ENCODE results near the gene DNAJC21.

DNA sequence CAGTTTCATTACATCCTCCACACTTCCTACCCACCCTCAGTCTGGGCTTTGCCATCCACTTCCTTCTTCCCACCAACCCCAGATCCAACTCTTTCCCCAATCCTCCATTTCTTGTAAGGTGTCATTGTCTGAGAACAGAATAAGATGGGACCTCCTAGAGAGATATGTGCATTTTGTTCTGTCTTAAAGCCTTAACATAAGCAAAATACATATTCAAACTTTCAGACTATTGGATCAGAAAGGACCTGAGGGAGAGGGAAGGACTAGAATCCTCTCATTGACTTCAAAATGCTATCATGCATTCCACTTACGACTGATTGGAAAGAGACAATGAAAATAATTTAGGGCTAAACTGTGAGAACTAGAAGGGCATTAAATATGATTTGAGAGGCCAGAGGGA is 75.4 kb downstream of the DNAJC21 start:
- TF ChIP-seq, protein P1, sequence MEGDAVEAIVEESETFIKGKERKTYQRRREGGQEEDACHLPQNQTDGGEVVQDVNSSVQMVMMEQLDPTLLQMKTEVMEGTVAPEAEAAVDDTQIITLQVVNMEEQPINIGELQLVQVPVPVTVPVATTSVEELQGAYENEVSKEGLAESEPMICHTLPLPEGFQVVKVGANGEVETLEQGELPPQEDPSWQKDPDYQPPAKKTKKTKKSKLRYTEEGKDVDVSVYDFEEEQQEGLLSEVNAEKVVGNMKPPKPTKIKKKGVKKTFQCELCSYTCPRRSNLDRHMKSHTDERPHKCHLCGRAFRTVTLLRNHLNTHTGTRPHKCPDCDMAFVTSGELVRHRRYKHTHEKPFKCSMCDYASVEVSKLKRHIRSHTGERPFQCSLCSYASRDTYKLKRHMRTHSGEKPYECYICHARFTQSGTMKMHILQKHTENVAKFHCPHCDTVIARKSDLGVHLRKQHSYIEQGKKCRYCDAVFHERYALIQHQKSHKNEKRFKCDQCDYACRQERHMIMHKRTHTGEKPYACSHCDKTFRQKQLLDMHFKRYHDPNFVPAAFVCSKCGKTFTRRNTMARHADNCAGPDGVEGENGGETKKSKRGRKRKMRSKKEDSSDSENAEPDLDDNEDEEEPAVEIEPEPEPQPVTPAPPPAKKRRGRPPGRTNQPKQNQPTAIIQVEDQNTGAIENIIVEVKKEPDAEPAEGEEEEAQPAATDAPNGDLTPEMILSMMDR (IDR thresholded peaks at IDR 0.05), result no peak
- TF ChIP-seq POLR2A (IDR thresholded peaks at IDR 0.05), result no peak

Measured in heart left ventricle (tissue), 13 donors.